GM13977 (cell line): ENCODE measurements around the gene GSC.

Experiments
- DNase-seq: peaks from one replicate; pipeline ENCODE4 v3.0.0; 2012; ENCODE audit warnings: low spot score
- in situ Hi-C: fragments of 300-500 bp; cut with MboI; formaldehyde crosslinking; loops from one replicate; pipeline ENCODE4 v1.12.0; 2022; ENCODE audit warnings: low sequenced_read_pairs, low pct_unique_long_range_greater_than_20kb, mixed read lengths, inconsistent platforms; ENCODE audit not compliant: unreplicated experiment
- TF ChIP-seq, protein P1 (sequence below): IDR thresholded peaks from 2 replicates; pipeline ENCODE4 v1.5.1; 2012; ENCODE audit warnings: mild to moderate bottlenecking, control low read depth; ENCODE audit not compliant: insufficient read depth; ENCODE audit errors: extremely low read depth, missing control alignments

Gene GSC

DNA sequence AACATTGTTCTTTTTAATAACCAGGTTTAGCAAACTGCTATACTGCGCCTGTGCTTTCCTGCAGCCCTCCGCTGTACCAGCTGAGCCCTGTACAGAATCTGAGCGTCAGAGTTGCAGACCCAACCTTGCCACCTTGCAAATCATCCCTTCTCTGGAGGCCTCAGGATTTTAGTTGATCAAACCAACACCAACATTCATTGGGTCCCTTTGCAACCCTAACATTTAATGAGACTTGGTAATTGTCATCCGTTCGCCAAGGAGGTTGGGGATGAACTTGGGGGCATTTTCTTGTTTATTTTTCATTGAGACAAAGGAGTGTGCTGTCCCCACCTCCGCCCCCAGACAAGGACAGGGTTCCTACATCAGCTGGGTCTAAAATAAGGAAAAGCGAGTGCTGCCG is 2.6 kb upstream of the GSC start:
- TF ChIP-seq, protein P1, sequence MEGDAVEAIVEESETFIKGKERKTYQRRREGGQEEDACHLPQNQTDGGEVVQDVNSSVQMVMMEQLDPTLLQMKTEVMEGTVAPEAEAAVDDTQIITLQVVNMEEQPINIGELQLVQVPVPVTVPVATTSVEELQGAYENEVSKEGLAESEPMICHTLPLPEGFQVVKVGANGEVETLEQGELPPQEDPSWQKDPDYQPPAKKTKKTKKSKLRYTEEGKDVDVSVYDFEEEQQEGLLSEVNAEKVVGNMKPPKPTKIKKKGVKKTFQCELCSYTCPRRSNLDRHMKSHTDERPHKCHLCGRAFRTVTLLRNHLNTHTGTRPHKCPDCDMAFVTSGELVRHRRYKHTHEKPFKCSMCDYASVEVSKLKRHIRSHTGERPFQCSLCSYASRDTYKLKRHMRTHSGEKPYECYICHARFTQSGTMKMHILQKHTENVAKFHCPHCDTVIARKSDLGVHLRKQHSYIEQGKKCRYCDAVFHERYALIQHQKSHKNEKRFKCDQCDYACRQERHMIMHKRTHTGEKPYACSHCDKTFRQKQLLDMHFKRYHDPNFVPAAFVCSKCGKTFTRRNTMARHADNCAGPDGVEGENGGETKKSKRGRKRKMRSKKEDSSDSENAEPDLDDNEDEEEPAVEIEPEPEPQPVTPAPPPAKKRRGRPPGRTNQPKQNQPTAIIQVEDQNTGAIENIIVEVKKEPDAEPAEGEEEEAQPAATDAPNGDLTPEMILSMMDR = no peak
- DNase-seq = no peak
- in situ Hi-C loops = no loop called here

DNA sequence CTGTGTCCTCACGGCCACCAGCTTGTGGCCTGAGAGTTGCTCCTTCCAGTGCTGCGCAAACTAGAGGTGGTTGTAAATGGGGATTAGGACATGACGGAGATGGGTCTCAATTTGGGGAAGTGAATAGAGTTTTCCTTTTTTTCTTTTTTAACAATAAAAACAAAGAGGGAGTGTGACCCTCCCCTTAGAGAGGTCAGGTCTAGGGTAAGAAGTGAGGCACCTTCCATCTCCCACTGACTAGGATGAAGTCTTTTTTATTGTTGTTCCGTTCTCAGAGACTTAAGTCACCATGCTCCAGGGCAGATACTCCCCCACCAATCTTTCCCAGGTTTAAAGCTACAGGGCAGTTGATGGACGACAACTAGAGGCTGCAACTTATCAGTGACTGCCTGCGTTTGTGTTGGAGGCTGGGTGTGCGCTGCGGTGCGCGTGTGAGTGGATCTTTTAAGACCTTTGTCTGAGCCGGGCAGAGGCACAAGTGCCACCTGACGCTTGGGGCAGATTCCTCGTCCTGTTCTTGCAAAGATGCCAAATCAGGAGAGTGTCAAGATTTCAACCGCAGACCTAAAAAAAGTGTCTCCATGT is 2.1 kb upstream of the GSC start:
- TF ChIP-seq, protein P1 = no peak
- no peak for DNase-seq
- in situ Hi-C loops = no loop called here

DNA sequence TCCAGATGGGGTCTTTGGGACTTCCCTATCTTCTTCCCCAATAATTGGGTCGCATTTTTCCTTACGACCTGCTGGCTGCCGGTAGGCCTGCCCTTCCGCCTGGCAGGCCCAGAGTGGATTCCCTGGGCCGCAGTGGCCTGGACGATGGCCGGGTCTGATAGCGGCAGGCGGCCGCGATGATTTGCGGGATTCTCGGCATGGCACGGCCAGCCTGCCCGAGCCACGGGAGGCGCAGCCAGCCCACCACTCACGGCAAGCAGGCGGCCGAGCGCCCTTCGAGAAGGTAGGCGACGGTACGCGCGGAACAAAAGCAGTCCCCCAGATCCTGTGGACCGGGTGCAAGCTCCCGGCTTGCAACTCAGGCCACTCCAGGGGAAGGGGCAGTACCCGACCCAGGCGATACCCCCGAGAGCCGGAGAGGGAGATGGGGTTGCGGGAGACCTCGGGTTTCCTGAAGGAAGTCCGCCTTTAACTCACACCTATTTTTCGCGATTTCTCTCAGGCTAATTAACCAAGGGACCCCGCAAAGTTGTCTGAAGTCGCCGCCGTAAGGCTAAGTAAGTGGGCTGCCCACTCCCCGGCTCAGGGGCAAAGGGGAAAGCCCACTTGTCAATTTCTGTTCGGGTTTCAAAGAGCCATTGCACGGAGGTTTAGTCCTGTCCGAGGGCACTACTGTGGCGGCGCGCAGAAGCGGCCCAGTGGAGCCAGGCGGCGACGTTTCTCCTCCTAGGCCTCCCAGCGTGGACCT is 1.4 kb upstream of the GSC start:
- in situ Hi-C loops = no loop called here
- TF ChIP-seq, protein P1 = no peak
- no peak for DNase-seq

DNA sequence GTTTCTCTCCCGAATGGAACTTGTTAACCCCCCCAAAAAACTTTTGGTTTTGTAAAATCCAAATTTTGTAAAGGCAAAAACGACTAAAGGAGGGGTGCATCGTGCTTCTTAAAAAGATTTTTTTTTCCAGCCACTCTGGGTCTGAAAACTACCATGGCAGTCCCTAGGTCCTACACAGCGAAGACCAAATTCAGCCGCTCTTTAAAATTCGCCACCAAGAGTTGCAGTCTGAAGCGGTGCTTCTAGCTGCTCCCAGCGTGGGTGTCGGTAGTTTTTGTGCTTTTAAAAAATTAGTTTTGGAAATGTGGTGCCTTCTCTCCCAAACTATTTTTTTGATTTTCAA is 873 bp upstream of the GSC start:
- in situ Hi-C loops = no loop called here
- DNase-seq = no peak
- TF ChIP-seq, protein P1 = no peak

DNA sequence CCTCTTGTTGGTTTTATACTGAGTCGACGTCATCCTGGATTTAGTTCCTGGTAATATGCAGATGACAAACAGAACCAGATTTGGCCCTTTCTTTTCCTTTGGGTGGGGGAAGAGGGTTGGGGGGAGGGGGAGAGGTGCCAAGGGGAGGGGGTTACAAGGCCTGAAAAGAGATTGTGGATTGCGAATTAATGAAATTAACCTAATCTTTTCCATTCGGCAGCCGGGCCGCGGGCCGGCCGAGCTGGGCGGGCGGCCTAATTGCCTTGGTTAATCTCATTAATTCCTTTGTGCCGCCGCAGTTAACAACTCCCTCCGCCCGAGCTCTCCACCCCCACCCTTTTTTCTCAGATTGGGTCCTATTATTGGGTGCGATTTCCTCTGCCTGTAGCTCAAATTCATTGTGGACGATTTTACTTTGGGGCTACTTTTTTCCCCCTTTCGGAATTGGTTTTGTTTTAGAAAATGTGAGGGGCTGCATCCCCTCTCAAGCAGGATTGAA is 387 bp upstream of the GSC start:
- TF ChIP-seq, protein P1 = no peak
- in situ Hi-C loops = no loop called here
- DNase-seq = no peak

DNA sequence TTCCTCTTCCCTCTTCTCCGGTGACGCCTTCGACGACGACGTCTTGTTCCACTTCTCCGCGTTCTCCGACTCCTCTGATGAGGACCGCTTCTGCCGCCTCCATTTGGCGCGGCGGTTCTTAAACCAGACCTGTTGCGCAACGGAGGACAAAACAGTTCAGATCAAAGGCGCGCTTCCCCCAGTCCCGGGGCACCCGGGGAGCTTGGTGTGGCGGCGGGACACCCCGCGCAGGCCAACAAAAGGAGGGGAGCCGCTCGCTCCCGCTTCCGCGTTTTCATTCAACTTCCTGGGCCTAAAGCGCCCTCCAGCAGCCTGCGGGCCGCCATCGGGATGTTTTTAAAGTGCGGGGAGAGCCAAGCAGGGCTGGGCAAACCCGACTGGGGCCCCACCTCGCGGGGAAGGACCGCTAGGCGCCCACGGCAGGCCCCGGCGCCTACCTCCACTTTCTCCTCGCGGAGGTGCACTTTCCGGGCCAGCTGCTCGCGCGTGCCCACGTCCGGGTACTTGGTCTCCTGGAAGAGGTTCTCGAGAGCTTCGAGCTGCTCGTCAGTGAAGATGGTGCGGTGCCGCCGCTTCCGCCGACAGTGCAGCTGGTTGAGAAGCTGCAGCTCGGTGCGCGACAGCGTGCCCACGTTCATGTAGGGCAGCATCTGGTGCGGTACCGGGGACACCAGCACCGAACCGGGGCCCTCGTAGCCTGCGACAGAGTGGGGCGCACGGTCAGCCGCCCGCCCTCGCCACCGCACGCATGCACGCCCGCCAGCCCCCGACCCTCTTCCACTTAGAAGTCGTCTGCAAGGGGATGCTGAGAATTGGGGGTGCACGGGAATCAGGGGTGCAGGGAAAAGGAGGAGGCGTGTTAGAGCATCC is 1.2 kb downstream of the GSC start:
- no peak for DNase-seq

More for the DNA sequence above, 1.2 kb downstream of the GSC start:
- TF ChIP-seq, protein P1 = no peak
- in situ Hi-C loops = no loop called here
